Measurements from ENCODE around the gene LRRC2.
"Not testable (repeated sequence)": the region's sequence is repeated elsewhere in the genome, so short reads cannot be mapped to it uniquely, and the experiment has no call there.

Gene LRRC2

DNA sequence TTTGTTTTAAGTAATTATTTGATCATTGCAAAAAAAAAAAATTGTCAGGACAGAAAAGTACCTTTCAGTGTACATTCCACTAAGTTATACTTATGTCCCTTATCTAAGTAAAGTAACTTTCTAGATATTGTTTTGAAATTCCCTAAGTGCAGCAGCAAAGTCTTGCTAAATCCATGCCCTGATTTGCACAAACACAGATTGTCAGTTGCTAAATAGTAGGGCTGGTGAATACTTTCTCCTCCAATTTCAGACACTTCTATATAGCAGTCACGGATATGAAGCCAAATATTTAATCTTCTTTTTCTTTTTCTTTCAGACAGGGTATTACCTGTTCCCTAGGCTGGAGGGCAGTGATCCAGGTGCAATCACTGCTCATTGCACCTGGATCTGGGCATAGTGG, 12.9 kb downstream of the LRRC2 start:
- DNase-seq (ENCODE audit: low read depth), result no peak
- H3K4me3 ChIP-seq (ENCODE audit: low read length), result no peak overlapping the region
- TF ChIP-seq CTCF (conservative IDR thresholded peaks at IDR 0.05; ENCODE audit: low read depth, low read length), result no peak

GRCh38 chr3:46552538-46552937, 13.6 kb downstream of the LRRC2 start:
- TF ChIP-seq CTCF (conservative IDR thresholded peaks at IDR 0.05; ENCODE audit: low read depth, low read length), result no peak
- no peak overlapping the region for H3K4me3 ChIP-seq (ENCODE audit: low read length)
- DNase-seq (ENCODE audit: low read depth), result no peak

GRCh38 chr3:46551615-46552014, 14.5 kb downstream of the LRRC2 start:
- no peak for TF ChIP-seq CTCF (conservative IDR thresholded peaks at IDR 0.05; ENCODE audit: low read depth, low read length)
- DNase-seq (ENCODE audit: low read depth), result no peak
- H3K4me3 ChIP-seq (ENCODE audit: low read length), result no peak overlapping the region

- H3K4me3 ChIP-seq (ENCODE audit: low read length), result no peak overlapping the region
- no peak for TF ChIP-seq CTCF (conservative IDR thresholded peaks at IDR 0.05; ENCODE audit: low read depth, low read length)
- DNase-seq (ENCODE audit: low read depth), result no peak
These were observed 16.1 kb downstream of the LRRC2 start for GRCh38 chr3:46549989-46550388.

GRCh38 chr3:46549408-46549904, 16.6 kb downstream of the LRRC2 start:
- no peak for TF ChIP-seq CTCF (conservative IDR thresholded peaks at IDR 0.05; ENCODE audit: low read depth, low read length)
- H3K4me3 ChIP-seq (ENCODE audit: low read length), result no peak overlapping the region
- DNase-seq (ENCODE audit: low read depth), result no peak

DNA sequence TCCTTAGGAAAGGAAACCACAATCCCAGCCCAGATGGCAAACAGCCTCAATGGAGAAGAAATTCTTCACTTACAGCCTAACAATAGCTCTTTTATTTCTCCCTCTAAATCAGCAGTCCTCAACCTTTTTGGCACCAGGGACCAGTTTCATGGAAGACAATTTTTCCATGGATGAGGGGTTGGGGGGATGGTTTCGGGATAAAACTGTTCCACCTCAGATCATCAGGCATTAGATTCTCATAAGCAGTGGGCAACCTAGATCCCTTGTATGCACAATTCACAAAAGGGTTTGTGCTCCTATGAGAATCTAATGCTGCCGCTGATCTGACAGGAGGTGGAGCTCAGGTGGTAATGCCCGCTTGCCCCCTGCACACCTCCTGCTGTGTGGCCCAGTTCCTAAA, 17.5 kb downstream of the LRRC2 start:
- H3K4me3 ChIP-seq (ENCODE audit: low read length); DNase-seq (ENCODE audit: low read depth): not testable (repeated sequence)

GRCh38 chr3:46546896-46547440, 19.1 kb downstream of the LRRC2 start:
- DNase-seq (ENCODE audit: low read depth), result no peak
- TF ChIP-seq CTCF (conservative IDR thresholded peaks at IDR 0.05; ENCODE audit: low read depth, low read length), result no peak
- H3K4me3 ChIP-seq (ENCODE audit: low read length), result no peak overlapping the region
